ENCODE measurements around the gene CFHR4. TPM values are rescaled to one million over a fixed set of nuclear protein-coding genes. Genes with fewer than 3 reads are reported as not detected.

The CFHR4 gene
- total and polyA plus RNA-seq, 4 donors = 30.3 to 124 (median 67.8) TPM

- TF ChIP-seq ATF3 (IDR thresholded peaks at IDR 0.05) (no peak), CTCF (IDR thresholded peaks at IDR 0.05; ENCODE audit: low read depth, low read length, missing input control) (no peak), MAX (IDR thresholded peaks at IDR 0.05) (no peak), TAF1 (conservative IDR thresholded peaks at IDR 0.05) (no peak), RXRA (IDR thresholded peaks at IDR 0.05) (no peak)
- Histone ChIP-seq H3K27ac (ENCODE audit: low read depth in 1 of 2, low read length in 2 of 2) (no peak overlapping the region), H3K4me3 (ENCODE audit: low read depth in 1 of 3, low read length in 3 of 3) (no peak overlapping the region), H3K4me1 (ENCODE audit: control insufficient read depth in 4 of 4, insufficient read depth in 4 of 4, low read length in 3 of 4) (no peaks in the 10 kb centered on the region), H3K9me3 (ENCODE audit: control insufficient read depth in 4 of 4, low read length in 3 of 4) (peaks cover 0 to 5% (median 0%) of the 10 kb centered on the region in 4 donors), H3K27me3 (ENCODE audit: control insufficient read depth in 4 of 4, insufficient read depth in 4 of 4, low read length in 3 of 4) (no peaks in the 10 kb centered on the region), H3K36me3 (ENCODE audit: control insufficient read depth in 4 of 4, insufficient read depth in 3 of 4, low read depth in 1 of 4, low read length in 3 of 4) (no peaks in the 10 kb centered on the region), H3K9ac (ENCODE audit: low read depth in 1 of 2, low read length in 2 of 2) (no peak overlapping the region)
- 98% methylated on average over 1 of the region's 1 CpG for WGBS
- no peak for DNase-seq (ENCODE audit: low spot score)
Observed at GRCh38 chr1:196866974-196867373, 20.9 kb upstream of the CFHR4 start.

- Histone ChIP-seq H3K4me3 (ENCODE audit: low read depth in 1 of 3, low read length in 3 of 3) (no peak overlapping the region), H3K9ac (ENCODE audit: low read depth in 1 of 2, low read length in 2 of 2) (no peak overlapping the region), H3K9me3 (ENCODE audit: control insufficient read depth in 4 of 4, low read length in 3 of 4) (no peaks in the 10 kb centered on the region), H3K4me1 (ENCODE audit: control insufficient read depth in 4 of 4, insufficient read depth in 4 of 4, low read length in 3 of 4) (peaks cover 0 to 3% (median 0%) of the 10 kb centered on the region in 4 donors), H3K27ac (ENCODE audit: low read depth in 1 of 2, low read length in 2 of 2) (no peak overlapping the region), H3K27me3 (ENCODE audit: control insufficient read depth in 4 of 4, insufficient read depth in 4 of 4, low read length in 3 of 4) (no peaks in the 10 kb centered on the region), H3K36me3 (ENCODE audit: control insufficient read depth in 4 of 4, insufficient read depth in 3 of 4, low read depth in 1 of 4, low read length in 3 of 4) (no peaks in the 10 kb centered on the region)
- DNase-seq (ENCODE audit: low spot score) = no peak
- TF ChIP-seq NR2F2 (IDR thresholded peaks at IDR 0.05) (no peak), RXRA (IDR thresholded peaks at IDR 0.05) (no peak), TAF1 (conservative IDR thresholded peaks at IDR 0.05) (no peak), JUND (IDR thresholded peaks at IDR 0.05) (no peak), SP1 (IDR thresholded peaks at IDR 0.05) (no peak), REST (IDR thresholded peaks at IDR 0.05) (no peak), YY1 (IDR thresholded peaks at IDR 0.05) (no peak), CTCF (IDR thresholded peaks at IDR 0.05; ENCODE audit: low read depth, low read length, missing input control) (no peak), RAD21 (IDR thresholded peaks at IDR 0.05) (no peak), ATF3 (IDR thresholded peaks at IDR 0.05) (no peak), GABPA (IDR thresholded peaks at IDR 0.05 in 1 of 2, conservative IDR thresholded peaks at IDR 0.05 in 1 of 2) (no peak), MAX (IDR thresholded peaks at IDR 0.05) (no peak), FOXA1 (IDR thresholded peaks at IDR 0.05) (no peak), ZBTB33 (IDR thresholded peaks at IDR 0.05) (no peak)
- 94% methylated on average over 4 of the region's 4 CpGs for WGBS
Observed at GRCh38 chr1:196873385-196873784, 14.5 kb upstream of the CFHR4 start.

Data from liver (tissue), 9 donors.